Lower leg skin (tissue), 4 donors: ENCODE measurements around the gene DNAJC11. TPM values are rescaled to one million over a fixed set of nuclear protein-coding genes. Genes with fewer than 3 reads are reported as not detected.

ENCODE experiments used
- DNase-seq, 2 donors: peaks; one replicate each; pipeline ENCODE4 v3.0.0-alpha.2; 2019; ENCODE audit warnings: low spot score in 2 of 2
- H3K4me3 ChIP-seq: fragments of 200-600 bp; sonication (generic); 2 replicates; pipeline ENCODE4 v1.5.1; 2017; ENCODE audit warnings: mild to moderate bottlenecking, low read depth; ENCODE audit not compliant: poor library complexity, severe bottlenecking
- CTCF ChIP-seq, 3 donors: fragments of 450-650 bp; IDR thresholded peaks; one replicate each; pipeline ENCODE4 v1.5.1; 2016; ENCODE audit warnings: antibody characterized with exemption in 3 of 3, mild to moderate bottlenecking in 3 of 3, moderate library complexity in 2 of 3
- POLR2A ChIP-seq, 2 donors: fragments of 450-650 bp; IDR thresholded peaks; one replicate each; pipeline ENCODE4 v1.6.1; 2016 to 2017; ENCODE audit warnings: antibody characterized with exemption in 2 of 2, mild to moderate bottlenecking in 1 of 2, moderate library complexity in 1 of 2
- WGBS, 2 donors: methylation state at CpG; one replicate each; pipeline ENCODE4 v1.1.5; 2018; 5-methylcytosine and 5-hydroxymethylcytosine counted together
- intact Hi-C: fragments of 100-400 bp; cut with DNase I; formaldehyde crosslinking; loops from one replicate; pipeline ENCODE4 v1.15.0; 2023; ENCODE audit warnings: low total_unique reads
- total RNA-seq, 4 donors: library from RNA; depleted of rRNA; stranded (reverse); fragments of >200 nt; gene quantifications; one replicate each; pipeline ENCODE4 v1.1.0, GENCODE V29; 2016

The DNAJC11 gene
- total RNA-seq, 4 donors from 2014 or later, result 22.1 to 37.1 (median 27.3) TPM

DNA sequence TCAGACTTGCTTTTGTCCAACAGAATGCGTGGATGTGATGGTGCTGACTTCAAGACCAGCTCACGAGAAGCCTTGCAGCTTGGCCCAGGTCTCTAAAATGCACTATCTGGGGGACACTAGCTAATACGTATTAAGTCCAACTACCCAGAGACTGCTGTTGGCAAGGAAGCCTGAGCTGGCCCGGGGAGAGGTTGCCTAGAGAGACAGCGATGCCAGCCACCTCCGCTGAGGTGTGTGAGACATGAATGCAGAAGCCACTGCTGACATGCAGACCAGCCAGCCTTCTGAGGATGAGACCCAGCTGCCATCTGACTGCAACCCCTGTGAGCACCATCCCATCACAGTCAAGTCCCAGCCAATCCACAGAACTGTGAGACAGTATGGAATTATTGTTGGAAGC, 44.5 kb downstream of the DNAJC11 start:
- TF ChIP-seq POLR2A (IDR thresholded peaks at IDR 0.05), result no peak
- TF ChIP-seq CTCF (IDR thresholded peaks at IDR 0.05), result no peak
- H3K4me3 ChIP-seq, result no peak overlapping the region
- no peak for DNase-seq
- 90 to 93% methylated on average over 6 of the region's 6 CpGs for WGBS, 2 donors
- intact Hi-C loops, result loop anchor here (10.0 kb wide), 1 partner anchor 122 kb away; no protein-coding TSS in a partner anchor

- intact Hi-C loops, result loop anchor here (10.0 kb wide), 1 partner anchor 119 kb away; no protein-coding TSS in a partner anchor
- TF ChIP-seq POLR2A (IDR thresholded peaks at IDR 0.05), result no peak
- TF ChIP-seq CTCF (IDR thresholded peaks at IDR 0.05), result no peak
- 87% methylated on average over 23 of the region's 23 CpGs for whole genome bisulfite sequencing, 2 donors
- H3K4me3 ChIP-seq, result no peak overlapping the region
- no peak for DNase-seq
Measured at GRCh38 chr1:6653436-6654290, 48.0 kb downstream of the DNAJC11 start.

DNA sequence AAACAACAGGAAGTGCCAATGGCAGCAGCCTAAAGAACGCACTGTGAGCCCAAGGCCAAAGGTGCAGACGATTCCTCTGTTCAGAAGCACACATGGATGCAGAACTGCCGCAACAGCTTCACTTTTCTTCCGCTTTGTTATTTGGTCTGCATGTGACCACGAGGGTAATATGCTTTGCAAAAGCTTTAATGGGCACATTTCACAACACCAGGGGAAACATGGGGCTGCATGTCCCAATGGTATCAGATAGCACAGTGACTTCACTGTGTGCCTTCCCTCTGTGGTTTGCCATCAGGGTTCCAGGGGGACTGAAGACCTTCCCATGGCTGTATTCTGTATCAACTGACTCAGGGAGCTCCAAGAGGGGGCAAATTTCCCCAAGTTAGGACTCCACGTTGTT, 48.6 kb downstream of the DNAJC11 start:
- no peak overlapping the region for H3K4me3 ChIP-seq
- intact Hi-C loops, result loop anchor here (10.0 kb wide), 1 partner anchor 118 kb away; no protein-coding TSS in a partner anchor
- DNase-seq, result no peak
- WGBS, 2 donors, result 83 to 91% methylated on average over 6 of the region's 6 CpGs
- TF ChIP-seq POLR2A (IDR thresholded peaks at IDR 0.05) (no peak), CTCF (IDR thresholded peaks at IDR 0.05) (no peak)

DNA sequence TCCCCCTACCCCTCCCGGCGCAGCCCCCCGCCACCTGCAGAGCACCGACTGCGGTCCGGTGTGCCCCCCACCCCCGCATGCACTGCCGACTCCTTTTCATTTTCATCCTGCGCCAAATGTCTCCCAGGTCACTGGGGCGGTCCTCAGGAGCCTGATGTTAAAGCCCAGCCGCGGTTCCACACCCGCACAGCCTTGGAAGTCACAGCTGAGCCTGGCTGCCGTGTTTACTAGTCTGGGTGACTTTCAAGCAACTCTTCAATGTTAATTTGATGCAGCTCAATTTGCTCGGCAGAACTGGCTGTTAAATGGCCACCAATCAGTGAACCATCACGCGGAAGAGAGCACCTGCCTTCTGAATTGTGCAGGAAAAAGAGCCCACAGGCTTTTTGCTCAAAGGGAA, 49.7 kb downstream of the DNAJC11 start:
- WGBS, 2 donors, result 88 to 95% methylated on average over 17 of the region's 17 CpGs
- DNase-seq, result no peak
- intact Hi-C loops, result loop anchor here (10.0 kb wide), 1 partner anchor 117 kb away; no protein-coding TSS in a partner anchor
- no peak for TF ChIP-seq POLR2A (IDR thresholded peaks at IDR 0.05)
- TF ChIP-seq CTCF (IDR thresholded peaks at IDR 0.05), result no peak
- no peak overlapping the region for H3K4me3 ChIP-seq

DNA sequence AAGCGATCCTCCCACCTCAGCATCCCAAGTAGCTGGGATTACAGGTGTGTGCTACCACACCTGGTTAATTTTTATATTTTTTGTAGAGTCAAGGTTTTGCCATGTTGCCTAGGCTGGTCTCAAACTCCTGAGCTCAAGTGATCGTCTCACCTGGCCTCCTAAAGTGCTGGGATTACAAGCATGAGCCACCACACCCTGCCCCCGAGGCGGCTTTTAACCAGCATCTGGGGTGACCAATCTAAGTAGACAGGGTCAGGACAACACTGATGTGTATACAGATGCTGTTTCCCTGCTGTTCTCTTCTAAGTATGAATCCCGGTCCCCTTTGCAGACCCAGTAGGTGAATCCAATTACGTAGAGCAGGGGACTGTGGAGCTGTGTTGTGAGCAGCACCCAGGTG, 53.1 kb downstream of the DNAJC11 start:
- no peak overlapping the region for H3K4me3 ChIP-seq
- intact Hi-C loops, result no loop called here
- no peak for TF ChIP-seq CTCF (IDR thresholded peaks at IDR 0.05)
- no peak for TF ChIP-seq POLR2A (IDR thresholded peaks at IDR 0.05)
- WGBS, 2 donors, result 80 to 84% methylated on average over 6 of the region's 6 CpGs
- DNase-seq, result no peak
